Adrenal gland (tissue), 12 donors: ENCODE results near the gene HELLS. TPM values are rescaled to one million over a fixed set of nuclear protein-coding genes. Genes with fewer than 3 reads are reported as not detected.

Source experiments
- DNase-seq, 7 donors: peaks; one replicate each; pipeline ENCODE4 v3.0.0-alpha.2; 2019 to 2020
- H3K27ac ChIP-seq, 5 donors: fragments of 200-600 bp; sonication (generic) in 4 of 5; 1 replicate in 3 of 5; 2 replicates in 2 of 5; pipeline versions ENCODE4 v1.5.1 to v1.8.0; 2016 to 2020; ENCODE audit warnings: mild to moderate bottlenecking in 1 of 5
- H3K27me3 ChIP-seq: fragments of 200-600 bp; 2 replicates; pipeline ENCODE4 v1.8.0; 2021
- H3K36me3 ChIP-seq, 2 donors: fragments of 200-600 bp; replicated peaks in 1 of 2; 1 replicate in 1 of 2; 2 replicates in 1 of 2; pipeline versions ENCODE4 v1.5.1 to v1.8.0; 2018 to 2022
- H3K4me1 ChIP-seq, 2 donors: fragments of 200-600 bp; replicated peaks in 1 of 2; 1 replicate in 1 of 2; 2 replicates in 1 of 2; pipeline versions ENCODE4 v1.5.1 to v1.8.0; 2018 to 2021
- H3K4me3 ChIP-seq, 4 donors: fragments of 200-600 bp; sonication (generic) in 3 of 4; one replicate each; pipeline ENCODE4 v1.5.1; 2016 to 2018
- H3K9me3 ChIP-seq, 3 donors: fragments of 200-600 bp; sonication (generic) in 1 of 3; replicated peaks in 1 of 3; 1 replicate in 2 of 3; 2 replicates in 1 of 3; pipeline versions ENCODE4 v1.5.1 to v1.8.0; 2016 to 2021
- CTCF ChIP-seq, 6 experiments: fragments of 450-650 bp in 4 of 6; fragments of 200-600 bp in 2 of 6; sonication (generic) in 1 of 6; IDR thresholded peaks; 1 replicate in 5 of 6; 2 replicates in 1 of 6; pipeline versions ENCODE4 v1.5.1 to v1.8.0; 2016 to 2021; ENCODE audit warnings: antibody characterized with exemption in 6 of 6, mild to moderate bottlenecking in 2 of 6, moderate library complexity in 1 of 6
- POLR2A ChIP-seq, 2 donors: fragments of 450-650 bp; IDR thresholded peaks; one replicate each; pipeline ENCODE4 v1.6.1; 2017; ENCODE audit warnings: antibody characterized with exemption in 2 of 2, mild to moderate bottlenecking in 2 of 2, moderate library complexity in 1 of 2
- whole genome bisulfite sequencing, 4 donors: extraction: QIAGEN DNeasy Blood & Tissue Kit in 2 of 4; methylation state at CpG; one replicate each; pipeline versions ENCODE4 v1.1.5 to v1.1.7; 2013 to 2017; 5-methylcytosine and 5-hydroxymethylcytosine counted together
- intact Hi-C, 2 donors: fragments of 100-400 bp; cut with DNase I; formaldehyde crosslinking; loops; one replicate each; pipeline versions ENCODE4 v1.14.1 to v1.15.0; 2022 to 2023
- polyA plus RNA-seq, 3 donors: library from polyadenylated mRNA; stranded (reverse); fragments of 200-250 nt in 2 of 3; fragments of 350-450 nt in 1 of 3; fragmentation: Illumina TruSeq in 1 of 3; extraction: RNeasy Lipid Tissue Mini Kit (QIAGEN cat#74804) in 1 of 3; gene quantifications; one replicate each; pipeline ENCODE4 v1.2.3, GENCODE V29; 2013 to 2014
- total RNA-seq, 9 donors: library from RNA; depleted of rRNA in 4 of 9; stranded (reverse); fragments of >200 nt in 4 of 9; fragments of 120-200 nt in 1 of 9; fragmentation: NEBNext Ultra II Directional in 1 of 9; extraction: Animal tissue kit (Norgen Biotek cat#: 25700) in 1 of 9; gene quantifications; one replicate each; pipeline versions ENCODE4 v1.1.0 to v1.2.4, GENCODE V29; 2013 to 2023
- donor health status: healthy with polysubstance abuse.
- donor health status: Bipolar disorder and iron deficiency.
- donor health status: DM: yes; HTN: yes; CAD: no.
- donor health status: DM: no; HTN: no; CAD: no.
- donor health status: DM: no; HTN: no; CAD: no.
- donor health status: DM: yes; HTN: yes; CAD: no.

The HELLS gene
- total and polyA plus RNA-seq, 12 donors = 0.60 to 41.0 (median 3.4) TPM

GRCh38 chr10:94571528-94571927, 25.9 kb downstream of the HELLS start:
- TF ChIP-seq CTCF (IDR thresholded peaks at IDR 0.05) (no peak), POLR2A (IDR thresholded peaks at IDR 0.05) (no peak)
- Histone ChIP-seq H3K4me3 (no peak overlapping the region), H3K9me3 (no peaks in the 10 kb centered on the region), H3K4me1 (no peaks in the 10 kb centered on the region), H3K27me3 (no peaks in the 10 kb centered on the region), H3K27ac (no peak overlapping the region), H3K36me3 (no peaks in the 10 kb centered on the region)
- intact Hi-C loops = no loop called here
- DNase-seq = no peak
- 90 to 91% (median 90%) methylated on average over 3 of the region's 3 CpGs for WGBS, 4 donors

- Histone ChIP-seq H3K27me3 (no peaks in the 10 kb centered on the region), H3K36me3 (no peaks in the 10 kb centered on the region), H3K4me1 (no peaks in the 10 kb centered on the region), H3K4me3 (no peak overlapping the region), H3K27ac (no peak overlapping the region), H3K9me3 (no peaks in the 10 kb centered on the region)
- intact Hi-C loops = no loop called here
- WGBS, 4 donors = 92 to 95% (median 94%) methylated on average over 4 of the region's 4 CpGs
- TF ChIP-seq CTCF (IDR thresholded peaks at IDR 0.05) = no peak
- no peak for TF ChIP-seq POLR2A (IDR thresholded peaks at IDR 0.05)
- no peak for DNase-seq
These were observed 33.2 kb downstream of the HELLS start for GRCh38 chr10:94578790-94579189.

- peaks cover 0 to 2% (median 0%) of the 10 kb centered on the region in 3 donors for H3K9me3 ChIP-seq
- TF ChIP-seq CTCF (IDR thresholded peaks at IDR 0.05) = no peak
- TF ChIP-seq POLR2A (IDR thresholded peaks at IDR 0.05) = no peak
- H3K27ac ChIP-seq = no peak overlapping the region
- no peaks in the 10 kb centered on the region for H3K4me1 ChIP-seq
- intact Hi-C loops = no loop called here
- H3K27me3 ChIP-seq = no peaks in the 10 kb centered on the region
- DNase-seq = no peak
- H3K4me3 ChIP-seq = no peak overlapping the region
- H3K36me3 ChIP-seq = no peaks in the 10 kb centered on the region
These were observed 37.5 kb downstream of the HELLS start for GRCh38 chr10:94583124-94583523.

- no peak for DNase-seq
- H3K36me3 ChIP-seq = no peaks in the 10 kb centered on the region
- no peaks in the 10 kb centered on the region for H3K9me3 ChIP-seq
- no peaks in the 10 kb centered on the region for H3K27me3 ChIP-seq
- no peaks in the 10 kb centered on the region for H3K4me1 ChIP-seq
- TF ChIP-seq POLR2A (IDR thresholded peaks at IDR 0.05) (no peak), CTCF (IDR thresholded peaks at IDR 0.05) (no peak)
- no peak overlapping the region for H3K4me3 ChIP-seq
- intact Hi-C loops = no loop called here
- WGBS, 4 donors = 94 to 100% (median 99%) methylated on average over 1 of the region's 1 CpG
- no peak overlapping the region for H3K27ac ChIP-seq
These were observed 46.0 kb downstream of the HELLS start for GRCh38 chr10:94591461-94592205.
